ENCODE measurements around the gene VEPH1. TPM values are rescaled to one million over a fixed set of nuclear protein-coding genes. Genes with fewer than 3 reads are reported as not detected.

Gene VEPH1
- total RNA-seq, 2 donors from 2014 or later = 11.8 to 17.1 TPM

DNA sequence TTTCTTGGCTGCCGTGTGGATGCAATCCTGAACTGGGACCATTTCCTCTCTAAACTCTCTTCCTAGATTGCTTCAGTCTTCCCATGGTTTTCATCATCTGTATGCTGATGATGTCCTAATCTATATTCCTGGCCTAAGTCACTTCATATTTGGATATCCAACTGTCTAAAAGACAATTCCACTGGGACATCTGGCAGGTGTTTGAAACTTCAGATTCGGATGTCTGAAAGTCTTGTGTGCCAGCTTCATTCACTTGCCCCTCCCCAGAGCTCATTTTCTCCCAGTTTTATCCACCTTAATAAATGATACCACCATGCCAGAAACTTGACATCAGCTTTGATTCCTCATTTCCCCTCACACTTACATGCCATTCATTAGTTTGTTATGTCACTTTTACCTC, 201.5 kb downstream of the VEPH1 start:
- no peaks in the 10 kb centered on the region for H3K9me3 Mint-ChIP-seq
- peaks cover 5% of the 10 kb centered on the region for H3K4me1 Mint-ChIP-seq
- H3K4me3 ChIP-seq (ENCODE audit: low read length) = no peak overlapping the region
- H3K27ac Mint-ChIP-seq = no peak overlapping the region
- DNase-seq = no peak
- H3K27me3 Mint-ChIP-seq (ENCODE audit: insufficient read depth) = no peaks in the 10 kb centered on the region
- no peak overlapping the region for H3K27ac ChIP-seq (ENCODE audit: low read depth, low read length)
- H3K9me3 ChIP-seq (ENCODE audit: control insufficient read depth, low read length) = no peaks in the 10 kb centered on the region
- TF ChIP-seq, protein P1, sequence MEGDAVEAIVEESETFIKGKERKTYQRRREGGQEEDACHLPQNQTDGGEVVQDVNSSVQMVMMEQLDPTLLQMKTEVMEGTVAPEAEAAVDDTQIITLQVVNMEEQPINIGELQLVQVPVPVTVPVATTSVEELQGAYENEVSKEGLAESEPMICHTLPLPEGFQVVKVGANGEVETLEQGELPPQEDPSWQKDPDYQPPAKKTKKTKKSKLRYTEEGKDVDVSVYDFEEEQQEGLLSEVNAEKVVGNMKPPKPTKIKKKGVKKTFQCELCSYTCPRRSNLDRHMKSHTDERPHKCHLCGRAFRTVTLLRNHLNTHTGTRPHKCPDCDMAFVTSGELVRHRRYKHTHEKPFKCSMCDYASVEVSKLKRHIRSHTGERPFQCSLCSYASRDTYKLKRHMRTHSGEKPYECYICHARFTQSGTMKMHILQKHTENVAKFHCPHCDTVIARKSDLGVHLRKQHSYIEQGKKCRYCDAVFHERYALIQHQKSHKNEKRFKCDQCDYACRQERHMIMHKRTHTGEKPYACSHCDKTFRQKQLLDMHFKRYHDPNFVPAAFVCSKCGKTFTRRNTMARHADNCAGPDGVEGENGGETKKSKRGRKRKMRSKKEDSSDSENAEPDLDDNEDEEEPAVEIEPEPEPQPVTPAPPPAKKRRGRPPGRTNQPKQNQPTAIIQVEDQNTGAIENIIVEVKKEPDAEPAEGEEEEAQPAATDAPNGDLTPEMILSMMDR (conservative IDR thresholded peaks at IDR 0.05) = no peak
- 91 to 96% methylated on average over 2 of the region's 2 CpGs for WGBS, 2 experiments (ENCODE audit: insufficient coverage in 1 of 2, insufficient read length in 1 of 2)
- no peak overlapping the region for H3K4me3 Mint-ChIP-seq
- H3K36me3 ChIP-seq (ENCODE audit: control insufficient read depth, insufficient read depth, low read length) = no peaks in the 10 kb centered on the region
- H3K36me3 Mint-ChIP-seq (ENCODE audit: low read depth) = no peaks in the 10 kb centered on the region
- no peaks in the 10 kb centered on the region for H3K4me1 ChIP-seq (ENCODE audit: control insufficient read depth, insufficient read depth, low read length)
- no peak overlapping the region for H3K9ac ChIP-seq (ENCODE audit: extremely low read depth, low read length, poor library complexity, severe bottlenecking)
- H3K27me3 ChIP-seq (ENCODE audit: control insufficient read depth, insufficient read depth, low read length, poor library complexity, severe bottlenecking) = no peaks in the 10 kb centered on the region

DNA sequence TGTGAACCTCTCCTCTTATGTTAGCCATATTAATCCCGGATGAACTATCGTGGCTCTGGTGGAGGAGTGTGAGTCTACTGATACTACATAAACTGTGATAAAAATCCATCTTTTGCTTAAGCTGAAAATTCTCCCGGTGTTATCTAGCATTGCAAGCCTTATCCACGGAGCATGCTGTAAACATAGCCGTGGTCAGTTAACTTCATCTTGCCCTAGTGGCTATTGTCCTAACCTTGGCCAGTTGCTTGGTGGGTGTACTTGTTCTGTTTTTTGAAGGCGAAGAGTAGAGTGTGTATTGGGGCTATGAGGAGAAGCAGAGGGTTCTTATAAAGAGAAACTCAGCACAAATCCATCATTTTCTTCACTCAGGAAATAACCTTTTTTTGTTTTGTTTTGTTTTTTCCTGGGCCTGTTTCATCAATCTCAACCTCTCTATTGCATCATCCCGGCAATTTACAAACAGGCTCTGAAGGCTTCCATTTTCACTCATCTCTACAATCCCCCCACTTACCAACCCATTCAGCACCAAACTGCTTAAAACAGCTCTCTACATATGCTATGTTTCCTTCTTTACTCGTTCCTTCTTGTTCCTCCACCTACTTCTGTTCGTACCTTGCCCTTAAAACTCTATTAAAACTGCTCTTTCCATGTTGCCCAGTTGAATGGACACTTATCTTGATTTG, 202.1 kb downstream of the VEPH1 start:
- WGBS, 2 experiments (ENCODE audit: insufficient coverage in 1 of 2, insufficient read length in 1 of 2) = 92 to 100% methylated on average over 6 to 9 of the region's 9 CpGs
- H3K27me3 ChIP-seq (ENCODE audit: control insufficient read depth, insufficient read depth, low read length, poor library complexity, severe bottlenecking) = no peaks in the 10 kb centered on the region
- H3K4me3 ChIP-seq (ENCODE audit: low read length) = no peak overlapping the region
- H3K4me3 Mint-ChIP-seq = no peak overlapping the region
- H3K27me3 Mint-ChIP-seq (ENCODE audit: insufficient read depth) = no peaks in the 10 kb centered on the region
- no peak overlapping the region for H3K9ac ChIP-seq (ENCODE audit: extremely low read depth, low read length, poor library complexity, severe bottlenecking)
- no peaks in the 10 kb centered on the region for H3K9me3 ChIP-seq (ENCODE audit: control insufficient read depth, low read length)
- H3K36me3 ChIP-seq (ENCODE audit: control insufficient read depth, insufficient read depth, low read length) = no peaks in the 10 kb centered on the region
- no peaks in the 10 kb centered on the region for H3K36me3 Mint-ChIP-seq (ENCODE audit: low read depth)
- no peaks in the 10 kb centered on the region for H3K9me3 Mint-ChIP-seq
- TF ChIP-seq, protein P1 (conservative IDR thresholded peaks at IDR 0.05) = no peak
- no peaks in the 10 kb centered on the region for H3K4me1 ChIP-seq (ENCODE audit: control insufficient read depth, insufficient read depth, low read length)
- DNase-seq = no peak
- H3K27ac ChIP-seq (ENCODE audit: low read depth, low read length) = no peak overlapping the region
- peaks cover 5% of the 10 kb centered on the region for H3K4me1 Mint-ChIP-seq
- no peak overlapping the region for H3K27ac Mint-ChIP-seq

DNA sequence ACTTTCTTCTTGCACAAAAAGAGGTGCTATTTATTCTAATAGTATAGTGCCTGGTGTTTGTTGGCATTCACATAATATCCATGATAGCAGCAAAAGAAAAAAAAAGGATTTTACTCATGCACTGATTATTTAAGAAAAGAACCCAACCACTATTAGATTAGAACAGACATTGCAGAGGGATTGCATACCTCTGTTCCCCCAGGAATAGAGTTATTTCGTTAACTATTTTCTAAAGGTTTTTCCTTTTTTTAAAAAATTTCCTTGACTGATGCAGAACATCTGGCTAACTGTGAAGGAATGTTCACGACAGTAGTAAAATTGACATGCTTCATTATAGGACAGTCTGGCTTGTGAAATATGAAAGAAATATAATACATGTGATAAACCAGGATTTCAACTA, 203.1 kb downstream of the VEPH1 start:
- DNase-seq = no peak
- Mint-ChIP-seq H3K36me3 (ENCODE audit: low read depth) (no peaks in the 10 kb centered on the region), H3K4me3 (no peak overlapping the region), H3K4me1 (peaks cover 5% of the 10 kb centered on the region), H3K27me3 (ENCODE audit: insufficient read depth) (no peaks in the 10 kb centered on the region), H3K9me3 (no peaks in the 10 kb centered on the region), H3K27ac (no peak overlapping the region)
- H3K27me3 ChIP-seq (ENCODE audit: control insufficient read depth, insufficient read depth, low read length, poor library complexity, severe bottlenecking) = no peaks in the 10 kb centered on the region
- no peaks in the 10 kb centered on the region for H3K36me3 ChIP-seq (ENCODE audit: control insufficient read depth, insufficient read depth, low read length)
- no peak overlapping the region for H3K27ac ChIP-seq (ENCODE audit: low read depth, low read length)
- no peaks in the 10 kb centered on the region for H3K4me1 ChIP-seq (ENCODE audit: control insufficient read depth, insufficient read depth, low read length)
- H3K4me3 ChIP-seq (ENCODE audit: low read length) = no peak overlapping the region
- no peak overlapping the region for H3K9ac ChIP-seq (ENCODE audit: extremely low read depth, low read length, poor library complexity, severe bottlenecking)
- 90 to 100% methylated on average over 1 to 2 of the region's 2 CpGs for WGBS, 2 experiments (ENCODE audit: insufficient coverage in 1 of 2, insufficient read length in 1 of 2)
- TF ChIP-seq, protein P1 (conservative IDR thresholded peaks at IDR 0.05) = no peak
- no peaks in the 10 kb centered on the region for H3K9me3 ChIP-seq (ENCODE audit: control insufficient read depth, low read length)
